HG03060 (cell line): ENCODE measurements around the gene CAMTA1.

ENCODE experiments used
- ATAC-seq: cut with Tn5 transposase; IDR thresholded peaks from one replicate; pipeline ENCODE4 v1.9.1; 2021; ENCODE audit warnings: low read depth, moderate number of reproducible peaks; ENCODE audit not compliant: unreplicated experiment

The CAMTA1 gene

DNA sequence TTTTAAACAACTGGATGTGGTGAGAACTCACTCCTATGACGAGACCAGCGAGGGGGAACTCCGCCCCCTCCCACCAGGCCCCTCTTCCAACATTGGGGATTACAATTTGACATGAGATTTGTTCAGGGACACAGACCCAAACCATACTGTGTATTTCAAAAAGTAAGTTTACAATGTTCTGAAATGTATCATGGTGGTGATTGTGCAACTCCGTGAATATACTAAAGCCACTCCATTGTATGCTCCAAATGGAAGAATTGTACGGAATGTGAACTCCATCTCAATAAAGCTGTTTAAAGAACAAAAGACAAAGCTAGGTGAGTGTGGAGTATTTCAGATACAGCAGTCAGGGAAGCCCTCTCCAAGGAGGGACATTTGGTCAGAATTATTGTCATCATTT, 553.8 kb downstream of the CAMTA1 start:
- no peak for ATAC-seq

DNA sequence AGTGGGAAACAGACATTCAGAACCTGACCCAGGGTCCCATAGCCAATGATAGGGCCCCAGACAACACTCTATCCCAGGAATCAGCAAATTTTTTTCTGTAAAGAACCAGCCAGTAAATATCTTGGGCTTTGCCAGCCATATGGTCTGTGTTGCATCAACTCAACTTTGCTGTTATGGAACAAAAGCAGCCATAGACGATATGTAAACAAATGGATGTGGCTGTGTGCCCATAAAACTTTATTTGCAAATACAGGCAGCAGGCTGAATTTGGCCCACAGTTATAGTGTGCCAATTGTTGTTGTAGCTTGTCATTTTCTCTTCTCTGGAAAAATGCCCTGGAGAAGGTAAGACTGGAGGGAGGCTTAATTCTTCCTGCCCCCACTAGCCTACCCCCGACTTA, 554.7 kb downstream of the CAMTA1 start:
- ATAC-seq, result no peak

DNA sequence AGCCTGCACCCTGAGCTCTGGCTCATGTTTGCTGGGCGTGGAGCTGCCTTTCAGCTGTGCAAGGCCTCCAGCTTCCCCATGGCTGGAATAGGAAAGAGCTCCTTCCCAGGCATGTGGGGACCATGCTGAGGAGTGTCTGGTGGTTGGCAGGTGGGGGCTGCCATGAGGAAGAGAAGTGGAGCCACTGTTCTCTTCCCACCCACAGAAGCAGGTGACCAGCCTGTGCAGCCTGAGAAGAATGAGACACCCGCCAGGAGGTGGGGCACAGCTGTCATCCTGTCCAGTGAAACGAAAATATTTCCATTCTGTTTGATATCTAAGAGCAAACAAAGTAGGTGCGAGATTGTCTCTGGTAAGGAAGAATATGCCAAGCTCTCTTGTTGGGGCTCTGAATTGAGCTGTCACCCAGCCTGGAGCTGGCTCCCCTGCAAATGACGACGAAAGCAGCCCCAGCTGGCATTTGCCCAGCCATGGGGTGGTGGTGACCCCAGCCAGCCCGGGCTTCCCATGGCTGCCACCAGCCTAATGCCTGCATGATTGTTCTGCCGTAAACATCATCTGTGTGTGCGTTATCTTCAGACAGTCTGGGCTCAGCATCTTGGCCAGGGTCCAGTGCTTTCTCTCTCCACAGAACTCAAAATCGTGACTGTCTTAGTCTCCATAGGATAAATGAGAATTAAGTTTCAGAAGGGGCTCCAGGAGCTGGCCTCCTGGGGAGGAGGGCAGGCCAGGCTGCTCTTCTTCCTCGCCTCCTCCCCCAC, 556.1 kb downstream of the CAMTA1 start:
- no peak for ATAC-seq

DNA sequence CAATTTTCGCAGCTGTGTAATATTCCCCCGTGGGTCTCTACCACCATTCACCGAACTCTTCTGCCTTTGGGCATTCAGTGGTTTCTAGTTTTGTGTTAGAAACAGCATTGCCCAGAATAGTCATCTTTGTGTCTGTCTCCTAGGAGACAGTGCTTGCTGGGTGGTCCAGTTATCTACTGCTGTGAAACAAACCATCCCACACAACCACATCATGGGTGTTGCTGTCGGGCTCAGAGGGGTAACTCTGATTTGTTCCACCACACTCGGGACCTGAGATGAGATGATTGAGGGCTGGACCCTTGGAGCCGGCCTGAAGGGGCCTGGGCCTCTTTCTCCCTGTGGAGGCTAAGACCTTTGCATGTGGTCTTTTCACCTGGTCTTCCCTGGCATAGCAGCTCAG, 558.6 kb downstream of the CAMTA1 start:
- no peak for ATAC-seq

DNA sequence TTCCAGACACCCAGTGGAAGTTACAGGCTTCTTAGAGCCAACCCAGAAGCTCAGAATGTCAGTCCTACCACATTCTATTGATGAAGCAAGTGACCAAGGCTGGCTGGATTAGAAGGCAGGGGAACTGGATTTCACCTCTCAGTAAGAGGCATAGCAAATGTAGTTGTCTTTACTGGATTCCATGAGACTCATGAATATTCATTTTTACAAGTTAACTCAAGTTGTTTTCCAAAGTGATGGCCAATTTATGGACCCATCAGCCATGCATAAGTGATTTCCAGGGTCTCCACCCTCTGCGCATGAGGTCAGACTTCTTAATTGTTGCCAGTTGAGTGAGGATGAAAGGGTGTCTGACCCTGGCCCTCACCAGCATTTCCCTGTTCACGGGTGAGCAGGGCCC, 559.0 kb downstream of the CAMTA1 start:
- no peak for ATAC-seq

DNA sequence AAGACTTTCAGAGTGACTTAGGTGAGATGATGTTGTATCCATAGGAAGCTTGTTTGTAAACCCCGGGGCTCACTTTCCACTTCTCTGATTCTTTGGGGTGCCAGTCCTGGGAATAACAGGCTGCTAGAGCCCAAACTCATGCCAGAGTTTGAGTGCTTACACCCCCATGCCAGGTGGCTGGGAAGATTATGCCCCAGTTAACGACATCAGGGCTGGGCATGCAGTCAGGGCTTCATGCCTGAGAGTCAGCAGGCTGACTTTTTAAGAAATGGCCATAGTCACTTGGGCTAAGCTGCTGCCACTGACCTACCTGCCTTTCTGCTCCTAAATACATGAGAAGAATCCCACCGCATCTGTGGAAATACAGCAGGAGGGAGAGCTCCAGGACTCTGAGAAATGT, 560.3 kb downstream of the CAMTA1 start:
- no peak for ATAC-seq

DNA sequence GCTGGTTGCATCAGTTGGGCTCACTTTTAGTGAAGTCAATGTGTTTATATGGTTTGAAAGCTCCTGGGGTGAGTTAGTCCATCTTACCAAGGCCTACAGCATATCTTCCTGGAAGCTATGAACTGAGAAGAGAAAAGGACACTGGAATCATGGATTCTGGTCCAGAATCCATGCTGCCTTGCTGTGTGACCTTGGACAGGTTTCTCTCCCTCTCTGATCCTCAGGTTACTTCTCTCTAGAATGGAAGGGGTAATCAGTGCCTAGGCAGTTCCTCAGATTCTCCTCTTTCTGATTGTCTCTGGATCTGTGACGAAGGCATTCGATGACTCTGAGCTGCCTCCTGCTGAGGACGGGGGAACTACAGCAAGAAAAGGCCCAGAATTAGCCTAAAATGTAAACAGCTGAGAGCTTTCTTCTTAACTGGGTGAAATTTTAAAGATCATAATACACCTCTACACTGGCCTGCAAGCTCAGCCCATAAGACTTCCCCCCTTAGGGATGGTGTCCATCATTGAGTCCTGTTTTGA, 560.9 kb downstream of the CAMTA1 start:
- no peak for ATAC-seq

DNA sequence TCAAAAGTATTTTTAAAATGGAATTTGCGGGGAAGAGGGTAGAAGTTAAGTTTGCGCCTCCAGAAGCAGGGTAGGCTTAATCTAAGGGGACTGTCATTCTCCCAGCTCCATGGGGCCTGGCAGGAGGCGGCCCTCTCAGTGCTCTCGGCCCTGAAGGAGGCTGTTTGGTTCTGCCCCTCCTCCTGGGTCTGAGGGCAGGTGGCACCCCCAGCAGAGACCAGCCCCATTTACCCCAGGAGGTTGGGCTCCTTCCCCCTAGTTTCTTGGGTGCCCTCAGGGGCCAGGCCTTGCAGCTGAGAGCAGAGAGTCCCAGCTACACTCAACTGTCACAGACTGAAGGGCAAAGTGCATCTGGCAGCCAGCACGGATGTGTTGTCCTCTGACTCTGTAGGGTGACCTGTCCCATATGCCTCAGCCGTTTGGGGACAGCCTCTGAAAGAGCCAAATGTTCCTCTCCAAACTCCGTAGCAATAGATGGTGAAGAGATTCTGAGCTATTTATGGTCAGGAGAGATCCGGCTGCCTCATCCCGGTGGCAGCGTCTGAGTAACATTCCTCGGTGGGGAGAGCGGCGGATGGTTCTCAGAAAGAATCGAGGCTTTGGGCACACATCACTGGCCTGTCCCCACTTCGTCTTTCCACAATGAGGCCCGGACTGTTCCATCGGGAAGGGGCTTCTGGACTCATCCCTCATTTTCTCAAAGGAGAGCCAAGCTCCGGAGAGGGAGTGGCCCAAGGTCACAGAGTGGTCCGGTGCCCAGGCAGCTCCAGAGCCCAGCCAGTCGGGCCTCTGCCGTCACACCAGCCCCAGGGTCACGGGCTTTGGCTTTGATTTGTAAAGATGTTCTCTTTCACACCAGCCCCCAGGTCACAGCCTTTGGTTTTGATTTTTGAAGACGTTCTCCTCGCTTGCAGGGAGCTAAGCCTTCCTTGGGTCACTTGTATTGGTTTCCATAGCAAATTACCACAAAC, 561.6 kb downstream of the CAMTA1 start:
- ATAC-seq, result no peak

DNA sequence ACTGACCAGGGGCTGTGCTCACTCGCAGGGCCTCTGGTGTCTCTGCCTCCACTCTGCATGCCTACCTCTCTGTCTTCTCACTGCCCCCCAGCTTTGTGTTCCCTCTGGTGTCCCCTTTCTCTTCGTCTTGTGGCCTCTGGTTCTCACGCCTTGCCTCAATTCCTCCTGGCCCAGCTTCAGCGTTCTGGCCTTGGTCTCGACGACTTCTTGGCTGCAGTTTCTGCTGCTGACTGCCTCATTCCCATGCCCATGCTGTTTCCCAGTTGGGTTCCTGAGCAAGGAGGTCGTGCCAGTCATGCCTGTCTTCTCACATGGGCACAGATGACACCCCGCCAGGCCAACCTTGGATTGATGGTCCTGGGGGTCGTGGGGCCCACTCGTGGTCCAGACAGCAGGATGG, 562.8 kb downstream of the CAMTA1 start:
- ATAC-seq, result no peak

DNA sequence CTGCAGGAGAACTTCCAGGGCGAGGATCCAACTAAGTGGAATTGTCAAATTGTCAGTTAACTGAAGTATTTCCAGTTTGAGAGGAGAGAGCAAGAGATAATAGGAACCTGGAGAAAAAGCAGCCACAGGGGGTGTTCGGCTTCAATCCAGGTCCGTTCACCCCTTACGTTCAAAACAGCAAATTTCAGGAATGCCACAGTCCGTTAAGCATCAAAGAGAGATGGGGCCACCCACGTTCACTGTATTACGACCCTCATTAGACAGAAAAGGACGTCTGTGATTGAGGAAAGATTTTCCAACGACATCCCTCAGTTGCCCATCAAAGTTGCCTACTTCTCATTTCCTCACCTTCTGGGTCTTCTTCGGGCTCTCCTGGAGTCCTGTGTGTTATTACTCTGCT, 563.3 kb downstream of the CAMTA1 start:
- no peak for ATAC-seq

DNA sequence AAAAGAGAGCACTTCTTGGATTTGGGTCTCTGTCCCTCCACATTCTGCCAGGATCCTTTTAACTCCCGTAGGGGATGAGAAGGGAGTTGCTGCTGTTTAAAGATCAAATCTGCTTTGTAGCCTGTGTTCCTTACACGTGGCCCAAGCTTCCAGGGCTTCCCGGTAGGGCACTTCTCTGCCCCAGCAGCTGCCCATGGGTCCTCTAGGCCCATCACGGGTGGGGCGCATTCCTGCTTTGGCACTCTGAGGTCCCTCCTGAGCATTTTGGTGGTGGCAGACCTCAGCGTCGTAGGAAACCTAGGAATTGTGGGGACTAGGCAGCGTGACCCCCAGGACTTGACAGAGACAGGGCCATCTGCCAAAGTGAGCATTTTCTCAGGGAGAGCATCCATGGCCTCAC, 565.5 kb downstream of the CAMTA1 start:
- ATAC-seq, result no peak

DNA sequence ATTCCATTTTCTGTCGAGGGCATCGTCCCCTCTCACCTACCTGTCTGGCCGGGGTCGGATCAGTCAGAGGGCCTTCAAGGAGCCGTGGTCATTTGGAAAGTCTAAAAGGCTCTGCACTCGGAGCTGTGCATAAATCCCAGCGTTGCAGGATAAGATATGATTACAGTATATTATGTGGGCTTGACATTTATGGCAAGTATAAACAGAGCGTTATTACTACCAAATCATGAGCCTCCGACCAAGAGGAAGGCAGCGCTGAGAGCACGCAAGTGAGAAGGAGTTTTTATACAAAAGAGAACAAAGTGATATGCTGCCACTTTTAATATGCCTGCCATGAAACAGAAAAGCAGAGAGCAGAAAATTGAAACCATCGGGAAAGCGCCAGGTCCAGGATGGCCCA, 566.4 kb downstream of the CAMTA1 start:
- ATAC-seq, result no peak

DNA sequence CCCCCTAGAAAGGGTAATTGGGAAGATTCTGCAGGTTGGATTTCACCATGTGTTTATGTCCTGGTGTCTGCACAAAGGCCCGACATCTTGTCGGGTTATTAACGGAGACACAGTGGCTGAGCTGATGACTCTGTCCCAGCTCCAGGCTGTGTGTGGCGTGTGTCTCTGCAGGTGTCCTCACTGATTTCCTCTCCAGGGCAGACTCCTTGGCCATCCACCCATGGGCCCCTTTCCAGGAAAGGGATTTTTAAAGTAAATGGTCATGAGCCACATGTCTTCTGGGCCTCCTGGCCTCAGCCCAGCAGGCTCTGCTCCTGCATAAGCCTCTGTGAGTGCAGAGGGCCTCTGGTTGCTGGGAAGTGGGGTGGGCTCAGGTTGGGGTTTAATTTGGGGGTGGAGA, 567.1 kb downstream of the CAMTA1 start:
- ATAC-seq, result no peak

DNA sequence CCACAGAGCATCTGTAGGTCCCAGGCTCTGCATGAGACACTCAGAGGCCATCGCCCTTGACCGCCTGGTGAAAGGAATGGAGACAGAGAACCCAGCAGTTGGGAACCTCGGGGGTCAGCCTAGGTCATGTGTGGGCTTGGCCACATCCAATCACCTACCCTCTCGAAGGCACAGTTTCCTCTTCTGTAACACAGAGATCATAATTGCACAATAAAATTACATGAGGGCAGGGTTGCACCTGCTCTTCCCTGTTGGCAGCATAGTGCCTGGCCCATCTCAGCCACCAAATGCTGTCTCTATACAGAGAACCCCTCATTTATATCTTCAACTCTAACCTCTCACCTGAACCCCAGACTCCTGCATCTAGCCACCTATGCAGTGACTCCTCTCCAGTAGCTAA, 567.7 kb downstream of the CAMTA1 start:
- no peak for ATAC-seq

DNA sequence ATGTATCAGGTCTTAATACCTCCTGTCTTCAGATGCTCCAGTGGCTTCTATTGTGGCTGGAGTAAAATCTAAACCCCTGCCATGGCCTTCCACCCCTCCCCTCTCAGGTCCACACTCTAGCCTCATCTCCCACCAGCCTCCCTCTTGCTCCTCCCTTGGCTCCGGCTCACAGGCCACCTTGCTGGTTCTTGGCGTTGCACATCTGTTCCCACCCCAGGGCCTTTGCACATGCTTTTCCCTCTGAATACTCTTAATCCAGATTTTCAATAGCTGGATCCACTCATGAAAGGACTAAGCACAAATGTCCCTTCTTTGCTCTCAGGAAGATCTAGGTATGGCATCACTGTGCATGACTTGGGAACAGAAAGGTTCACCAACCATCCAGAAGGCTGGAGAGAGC, 570.4 kb downstream of the CAMTA1 start:
- no peak for ATAC-seq

DNA sequence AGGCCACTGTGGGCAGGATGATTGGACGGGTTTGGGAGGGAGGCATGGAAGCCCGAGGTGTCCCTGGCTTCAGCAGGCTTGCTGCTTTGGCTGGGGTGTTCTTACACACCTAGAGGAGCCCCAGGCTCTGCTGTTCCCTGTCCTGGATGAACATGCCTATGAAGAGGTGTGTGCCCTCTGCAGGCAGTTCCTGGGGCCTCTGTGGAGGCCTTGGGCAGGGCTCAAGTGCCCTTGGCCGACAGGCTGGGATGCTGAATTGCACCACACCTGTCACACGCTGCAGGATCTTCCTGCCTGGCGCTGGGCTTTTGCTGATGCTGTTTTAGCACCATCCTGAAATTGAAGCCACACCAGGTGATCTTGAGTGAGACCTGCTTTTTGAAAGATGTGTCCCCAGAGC, 570.8 kb downstream of the CAMTA1 start:
- no peak for ATAC-seq

DNA sequence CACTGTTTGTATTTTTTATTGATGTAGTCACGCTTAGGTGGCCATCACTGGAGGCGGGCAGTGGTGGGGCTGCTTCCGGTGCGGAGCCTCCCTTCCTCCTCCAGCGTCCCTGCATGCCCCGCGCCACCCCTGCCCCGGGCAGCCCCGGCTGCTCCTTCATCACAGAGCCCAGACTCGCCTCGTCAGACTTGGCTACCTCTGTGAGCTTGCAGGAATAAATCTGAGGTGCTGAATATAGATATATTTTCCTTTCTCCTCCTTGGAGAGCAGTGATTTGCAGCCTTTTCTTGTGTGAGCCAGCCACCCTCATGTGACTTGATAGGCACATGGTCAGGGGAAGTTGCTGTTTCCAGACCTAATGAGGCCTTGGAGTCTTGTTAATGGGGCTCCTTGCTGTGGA, 573.2 kb downstream of the CAMTA1 start:
- no peak for ATAC-seq

DNA sequence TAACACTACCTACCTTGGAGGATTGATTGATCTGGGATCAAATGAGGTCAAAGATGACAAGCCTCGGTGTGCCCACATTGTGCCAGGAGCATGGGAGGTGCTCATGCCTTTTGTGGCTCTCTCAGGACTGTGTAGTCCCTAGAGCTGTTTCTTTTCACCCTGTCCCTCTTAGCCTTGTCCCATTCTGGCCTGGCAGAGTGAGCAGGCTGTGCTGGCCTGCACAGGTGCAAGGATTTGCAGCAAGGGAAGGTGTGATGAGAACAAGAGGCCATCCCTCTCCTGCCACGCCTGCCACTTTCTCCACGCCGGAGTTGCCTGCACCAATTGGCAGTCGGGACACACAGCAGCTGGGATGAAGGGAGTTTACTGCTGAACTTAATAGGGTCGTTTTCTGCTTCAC, 575.3 kb downstream of the CAMTA1 start:
- no peak for ATAC-seq

DNA sequence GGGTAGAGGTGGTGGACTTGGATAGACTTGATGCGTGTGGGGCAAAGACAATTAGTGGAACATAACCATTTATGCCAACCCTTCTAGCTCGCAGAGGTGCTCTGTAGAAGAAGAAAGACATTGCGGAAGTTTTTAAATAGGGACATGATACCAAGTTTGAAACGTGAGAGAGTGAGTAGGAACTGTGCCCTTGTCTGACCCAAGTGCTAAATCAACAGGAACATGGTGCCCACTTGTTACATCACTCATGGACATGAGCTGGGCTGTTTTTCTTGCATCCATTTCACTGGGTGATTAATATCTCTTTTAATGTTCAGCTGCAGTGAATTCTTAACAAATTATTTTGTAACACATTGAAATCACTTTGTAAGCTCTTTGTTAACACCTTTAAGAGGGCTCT, 577.7 kb downstream of the CAMTA1 start:
- no peak for ATAC-seq

DNA sequence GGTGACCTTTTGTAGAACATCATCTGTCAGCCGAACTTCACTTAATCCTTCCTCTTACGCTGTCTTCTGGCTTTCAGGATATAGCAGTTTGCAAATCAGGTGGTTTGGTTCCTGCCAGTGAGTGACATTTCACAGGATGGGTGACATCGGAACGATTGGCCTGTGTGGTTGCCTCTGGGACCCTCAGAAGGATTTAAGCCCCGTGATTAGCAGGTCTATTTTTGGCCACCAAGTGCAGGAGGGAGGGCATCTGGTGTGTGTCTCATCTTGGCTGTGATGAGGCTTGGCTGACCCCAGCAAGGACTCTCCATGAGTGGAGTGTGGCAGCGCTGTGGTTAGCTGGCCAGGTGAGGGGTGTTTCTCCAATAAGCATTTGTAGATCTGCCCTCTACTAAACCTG, 578.2 kb downstream of the CAMTA1 start:
- ATAC-seq, result no peak

DNA sequence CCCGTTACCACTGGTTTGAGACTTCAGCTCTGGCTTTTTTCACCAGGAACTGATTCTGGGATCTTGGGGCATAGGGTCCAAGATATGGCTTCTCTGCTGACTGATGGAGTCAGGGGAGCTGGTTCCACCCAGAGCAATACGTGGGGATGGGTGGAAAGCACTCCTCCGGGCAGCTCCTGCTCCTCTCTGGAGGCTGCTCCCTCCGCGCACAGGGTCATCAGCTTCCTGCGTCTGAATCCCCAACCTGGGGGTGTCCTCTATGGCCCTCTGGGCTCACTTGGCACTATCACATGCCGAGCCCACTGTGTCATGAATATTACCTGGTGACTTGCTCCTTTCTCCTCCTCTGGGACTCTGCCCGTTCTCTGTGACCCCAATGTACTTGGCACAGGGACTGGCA, 580.5 kb downstream of the CAMTA1 start:
- no peak for ATAC-seq
